Breast epithelium (tissue), 4 donors: ENCODE data around the gene TBCA. TPM values are rescaled to one million over a fixed set of nuclear protein-coding genes. Genes with fewer than 3 reads are reported as not detected.

Source experiments
- DNase-seq, 2 donors: peaks; one replicate each; pipeline ENCODE4 v3.0.0-alpha.2; 2019; ENCODE audit warnings: low spot score in 2 of 2
- H3K27ac ChIP-seq, 2 donors: fragments of 200-600 bp; sonication (generic) in 1 of 2; one replicate each; pipeline ENCODE4 v1.5.1; 2016 to 2019; ENCODE audit warnings: mild to moderate bottlenecking in 1 of 2
- H3K27me3 ChIP-seq, 2 donors: fragments of 200-600 bp; sonication (generic) in 1 of 2; one replicate each; pipeline versions ENCODE4 v1.5.1 to v1.6.0; 2017 to 2019; ENCODE audit warnings: control low read depth in 1 of 2, mild to moderate bottlenecking in 1 of 2
- H3K36me3 ChIP-seq: fragments of 200-600 bp; one replicate; pipeline ENCODE4 v1.5.1; 2019
- H3K4me1 ChIP-seq, 2 donors: fragments of 200-600 bp; sonication (generic); one replicate each; pipeline ENCODE4 v1.5.1; 2016 to 2019; ENCODE audit warnings: control low read depth in 1 of 2
- H3K4me3 ChIP-seq, 3 donors: fragments of 200-600 bp; sonication (generic); 1 replicate in 2 of 3; 2 replicates in 1 of 3; pipeline ENCODE4 v1.5.1; 2016 to 2019; ENCODE audit warnings: mild to moderate bottlenecking in 3 of 3, moderate library complexity in 2 of 3
- H3K9me3 ChIP-seq, 2 donors: fragments of 200-600 bp; sonication (generic) in 1 of 2; one replicate each; pipeline ENCODE4 v1.5.1; 2016 to 2019; ENCODE audit warnings: control low read depth in 1 of 2
- CTCF ChIP-seq, 3 donors: fragments of 450-650 bp; IDR thresholded peaks; one replicate each; pipeline ENCODE4 v1.5.1; 2016 to 2017; ENCODE audit warnings: antibody characterized with exemption in 3 of 3, mild to moderate bottlenecking in 3 of 3, moderate library complexity in 3 of 3
- POLR2A ChIP-seq: fragments of 450-650 bp; IDR thresholded peaks from one replicate; pipeline ENCODE4 v1.6.1; 2016; ENCODE audit warnings: antibody characterized with exemption, mild to moderate bottlenecking, moderate library complexity
- POLR2AphosphoS5 ChIP-seq, 3 donors: sonication (generic); formaldehyde crosslinking; IDR thresholded peaks; one replicate each; pipeline ENCODE4 v1.6.1; 2017; ENCODE audit warnings: antibody characterized with exemption in 3 of 3
- intact Hi-C: fragments of 100-400 bp; cut with DNase I; formaldehyde crosslinking; loops from one replicate; pipeline ENCODE4 v1.15.1; 2023; ENCODE audit warnings: low total_unique reads
- total RNA-seq, 3 donors: library from RNA; depleted of rRNA; stranded (reverse); fragments of >200 nt; gene quantifications; one replicate each; pipeline ENCODE4 v1.1.0, GENCODE V29; 2016

Gene TBCA
- total RNA-seq, 3 donors from 2014 or later = 109 to 150 (median 118) TPM

GRCh38 chr5:77798456-77798855 lies 22.3 kb upstream of the TBCA start:
- intact Hi-C loops = no loop called here

DNA sequence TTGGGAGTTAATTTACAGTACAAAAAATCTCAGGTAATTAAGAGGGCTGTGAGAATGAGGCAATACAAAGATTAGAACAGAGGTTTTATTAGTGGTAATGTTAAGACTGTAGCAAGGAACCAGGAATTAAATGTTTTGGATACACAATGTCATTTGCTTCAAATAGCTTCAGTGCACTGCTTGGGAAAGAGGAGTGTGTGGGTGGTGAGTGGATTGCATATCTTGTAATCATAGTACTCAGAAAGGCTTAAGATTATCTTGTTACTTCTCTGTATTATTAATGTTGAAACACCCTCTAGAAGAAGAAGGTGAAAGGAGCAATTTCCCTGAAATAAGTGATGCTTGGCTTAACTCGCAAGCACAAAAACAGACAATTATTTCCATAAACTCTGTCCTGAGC lies 21.0 kb upstream of the TBCA start:
- intact Hi-C loops = no loop called here
- no peaks in the 10 kb centered on the region for H3K36me3 ChIP-seq

More at GRCh38 chr5:77798456-77798855, 22.3 kb upstream of the TBCA start:
- Histone ChIP-seq H3K9me3 (peaks cover 0 to 9% of the 10 kb centered on the region in 2 donors), H3K27me3 (no peaks in the 10 kb centered on the region), H3K4me1 (no peaks in the 10 kb centered on the region), H3K27ac (no peak overlapping the region), H3K36me3 (no peaks in the 10 kb centered on the region), H3K4me3 (no peak overlapping the region)
- DNase-seq = no peak
- TF ChIP-seq POLR2AphosphoS5 (IDR thresholded peaks at IDR 0.05) (no peak), CTCF (IDR thresholded peaks at IDR 0.05) (no peak), POLR2A (no peak)

GRCh38 chr5:77795846-77796245 lies 19.7 kb upstream of the TBCA start:
- intact Hi-C loops = no loop called here
- Histone ChIP-seq H3K9me3 (no peaks in the 10 kb centered on the region), H3K4me3 (no peak overlapping the region), H3K4me1 (no peaks in the 10 kb centered on the region), H3K27me3 (no peaks in the 10 kb centered on the region), H3K36me3 (no peaks in the 10 kb centered on the region), H3K27ac (no peak overlapping the region)
- DNase-seq = no peak
- TF ChIP-seq CTCF (IDR thresholded peaks at IDR 0.05) = no peak
- no peak for TF ChIP-seq POLR2AphosphoS5 (IDR thresholded peaks at IDR 0.05)
- TF ChIP-seq POLR2A = no peak

More for the DNA sequence above, 21.0 kb upstream of the TBCA start:
- DNase-seq = no peak
- no peak for TF ChIP-seq POLR2A
- no peak for TF ChIP-seq CTCF (IDR thresholded peaks at IDR 0.05)
- TF ChIP-seq POLR2AphosphoS5 (IDR thresholded peaks at IDR 0.05) = no peak
- H3K27me3 ChIP-seq = no peaks in the 10 kb centered on the region
- H3K4me1 ChIP-seq = no peaks in the 10 kb centered on the region
- H3K4me3 ChIP-seq = no peak overlapping the region
- peaks cover 0 to 3% of the 10 kb centered on the region in 2 donors for H3K9me3 ChIP-seq
- no peak overlapping the region for H3K27ac ChIP-seq

DNA sequence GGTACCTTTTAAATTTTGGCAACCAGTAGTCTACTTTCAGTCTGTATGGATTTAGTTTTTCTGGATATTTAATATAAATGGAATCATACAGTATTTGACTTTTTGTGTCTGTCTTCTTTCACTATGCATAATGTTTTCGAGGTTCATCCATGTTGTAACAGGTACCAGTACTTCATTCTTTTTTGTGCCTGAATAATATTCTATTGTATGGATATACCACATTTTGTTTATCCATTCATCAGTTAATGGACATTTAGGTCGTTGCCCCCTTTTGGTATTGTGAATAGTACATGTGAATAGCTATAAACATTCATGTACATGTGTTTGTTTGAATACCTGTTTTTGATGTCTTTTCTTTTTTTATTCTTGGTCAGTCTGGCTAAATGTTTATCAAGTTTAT lies 19.1 kb upstream of the TBCA start:
- no peak for TF ChIP-seq CTCF (IDR thresholded peaks at IDR 0.05)
- no peak overlapping the region for H3K4me3 ChIP-seq
- intact Hi-C loops = no loop called here

GRCh38 chr5:77791926-77792325 lies 15.8 kb upstream of the TBCA start:
- TF ChIP-seq POLR2A (no peak), CTCF (IDR thresholded peaks at IDR 0.05) (no peak), POLR2AphosphoS5 (IDR thresholded peaks at IDR 0.05) (no peak)
- H3K27ac ChIP-seq = no peak overlapping the region
- no peaks in the 10 kb centered on the region for H3K36me3 ChIP-seq
- no peaks in the 10 kb centered on the region for H3K4me1 ChIP-seq
- intact Hi-C loops = no loop called here
- no peak overlapping the region for H3K4me3 ChIP-seq
- no peaks in the 10 kb centered on the region for H3K9me3 ChIP-seq
- no peak for DNase-seq
- no peaks in the 10 kb centered on the region for H3K27me3 ChIP-seq

More for the DNA sequence above, 19.1 kb upstream of the TBCA start:
- H3K4me1 ChIP-seq = no peaks in the 10 kb centered on the region
- DNase-seq = no peak
- no peaks in the 10 kb centered on the region for H3K36me3 ChIP-seq
- no peaks in the 10 kb centered on the region for H3K9me3 ChIP-seq
- H3K27me3 ChIP-seq = no peaks in the 10 kb centered on the region
- H3K27ac ChIP-seq = no peak overlapping the region
